Stimulated activated effector memory CD8-positive, alpha-beta T cell treated with anti-CD3 and anti-CD28 coated beads, Interleukin-12 subunit alpha, Interleukin-12 subunit beta, amount 100 ng/mL, for 72 hours (primary cell): ENCODE data around the gene ARHGAP18.

ENCODE experiments used
- ATAC-seq: fragments of 150-1000 bp; cut with Tn5 transposase; 2 replicates; pipeline ENCODE4 v1.10.0; 2021
- DNase-seq, 2 donors: peaks; one replicate each; pipeline ENCODE4 v3.0.0; 2021 to 2022; ENCODE audit warnings: low spot score in 2 of 2
- H3K27ac Mint-ChIP-seq: one replicate; pipeline ENCODE4 v1.8.0; 2022; ENCODE audit warnings: mild to moderate bottlenecking, mixed read lengths
- H3K36me3 Mint-ChIP-seq: one replicate; pipeline ENCODE4 v1.8.0; 2022; ENCODE audit warnings: mild to moderate bottlenecking, mixed read lengths
- H3K4me1 Mint-ChIP-seq: one replicate; pipeline ENCODE4 v1.8.0; 2022; ENCODE audit warnings: mixed read lengths
- H3K4me3 Mint-ChIP-seq: one replicate; pipeline ENCODE4 v1.8.0; 2022; ENCODE audit warnings: mild to moderate bottlenecking, mixed read lengths
- H3K9me3 Mint-ChIP-seq: one replicate; pipeline ENCODE4 v1.8.0; 2022; ENCODE audit warnings: mixed read lengths

The ARHGAP18 gene, protein sequence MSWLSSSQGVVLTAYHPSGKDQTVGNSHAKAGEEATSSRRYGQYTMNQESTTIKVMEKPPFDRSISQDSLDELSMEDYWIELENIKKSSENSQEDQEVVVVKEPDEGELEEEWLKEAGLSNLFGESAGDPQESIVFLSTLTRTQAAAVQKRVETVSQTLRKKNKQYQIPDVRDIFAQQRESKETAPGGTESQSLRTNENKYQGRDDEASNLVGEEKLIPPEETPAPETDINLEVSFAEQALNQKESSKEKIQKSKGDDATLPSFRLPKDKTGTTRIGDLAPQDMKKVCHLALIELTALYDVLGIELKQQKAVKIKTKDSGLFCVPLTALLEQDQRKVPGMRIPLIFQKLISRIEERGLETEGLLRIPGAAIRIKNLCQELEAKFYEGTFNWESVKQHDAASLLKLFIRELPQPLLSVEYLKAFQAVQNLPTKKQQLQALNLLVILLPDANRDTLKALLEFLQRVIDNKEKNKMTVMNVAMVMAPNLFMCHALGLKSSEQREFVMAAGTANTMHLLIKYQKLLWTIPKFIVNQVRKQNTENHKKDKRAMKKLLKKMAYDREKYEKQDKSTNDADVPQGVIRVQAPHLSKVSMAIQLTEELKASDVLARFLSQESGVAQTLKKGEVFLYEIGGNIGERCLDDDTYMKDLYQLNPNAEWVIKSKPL

DNA sequence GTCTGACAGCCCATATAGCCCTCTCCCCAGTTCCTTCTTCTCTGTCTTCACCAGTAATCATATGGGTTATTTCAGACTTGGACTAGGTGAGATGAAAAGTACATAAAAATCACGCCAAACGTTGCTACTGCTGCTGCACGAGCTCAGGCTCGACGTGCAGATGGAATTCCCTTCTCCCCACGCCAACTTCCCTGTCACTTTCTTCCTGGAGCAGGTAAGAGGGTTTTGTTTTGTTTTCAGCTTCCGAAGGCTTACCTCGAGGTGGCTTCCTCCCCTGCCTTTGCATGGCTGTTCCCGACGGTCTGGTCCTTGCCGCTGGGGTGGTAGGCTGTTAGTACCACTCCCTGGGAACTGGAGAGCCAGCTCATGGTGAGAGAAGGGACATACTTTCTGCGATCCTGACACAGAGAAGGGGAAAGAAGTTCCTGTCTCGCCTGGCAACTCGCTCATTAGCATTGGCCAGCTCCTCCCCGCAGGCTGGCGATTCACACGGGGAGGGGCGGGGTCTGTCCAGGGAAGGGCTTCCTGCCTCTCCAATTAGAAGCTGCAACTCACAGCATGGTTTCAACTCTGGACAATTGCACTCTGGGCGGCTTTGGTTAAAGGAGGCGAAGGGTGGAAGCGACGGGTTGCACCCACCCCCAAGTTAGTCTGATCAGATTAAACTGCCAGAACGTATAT lies at the start of gene ARHGAP18:
ARHGAP18 (minus strand) TSS at position 409 of the 681 bp plus-strand sequence; CDS start at position 368, 41 bp downstream.
- Mint-ChIP-seq H3K4me1 (peaks cover 50% of the 10 kb centered on the region), H3K4me3 (peak within 1 kb of the TSS; percentile 94), H3K9me3 (no peaks in the 10 kb centered on the region), H3K36me3 (peaks cover 14% of the 10 kb centered on the region), H3K27ac (peak within 1 kb of the TSS; percentile 95)
- DNase-seq (peak; percentile 57 to 86), ATAC-seq (peak; percentile 93)

DNA sequence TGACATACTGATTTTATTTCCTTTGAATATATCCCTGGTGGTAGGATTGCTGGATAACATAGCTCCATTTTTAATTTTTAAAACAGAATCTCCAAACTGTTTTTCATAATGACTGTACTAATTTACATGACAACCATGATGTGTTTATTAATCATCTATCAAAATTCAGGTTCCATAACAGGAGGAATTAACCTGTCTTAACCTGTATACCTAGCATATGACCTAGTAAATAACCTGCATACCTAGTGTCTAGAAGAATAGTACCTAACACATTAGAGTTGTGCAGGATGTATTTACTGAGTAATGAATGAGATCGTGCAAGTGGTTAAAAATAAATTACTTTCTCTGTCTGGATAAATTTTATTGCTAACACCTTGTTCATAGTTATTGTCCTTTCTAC lies 45.8 kb upstream of the ARHGAP18 start:
- H3K9me3 Mint-ChIP-seq: no peaks in the 10 kb centered on the region
- no peak overlapping the region for H3K27ac Mint-ChIP-seq
- ATAC-seq (no peak), DNase-seq (no peak)
- no peak overlapping the region for H3K4me3 Mint-ChIP-seq
- peaks cover 10% of the 10 kb centered on the region for H3K4me1 Mint-ChIP-seq
- no peaks in the 10 kb centered on the region for H3K36me3 Mint-ChIP-seq

DNA sequence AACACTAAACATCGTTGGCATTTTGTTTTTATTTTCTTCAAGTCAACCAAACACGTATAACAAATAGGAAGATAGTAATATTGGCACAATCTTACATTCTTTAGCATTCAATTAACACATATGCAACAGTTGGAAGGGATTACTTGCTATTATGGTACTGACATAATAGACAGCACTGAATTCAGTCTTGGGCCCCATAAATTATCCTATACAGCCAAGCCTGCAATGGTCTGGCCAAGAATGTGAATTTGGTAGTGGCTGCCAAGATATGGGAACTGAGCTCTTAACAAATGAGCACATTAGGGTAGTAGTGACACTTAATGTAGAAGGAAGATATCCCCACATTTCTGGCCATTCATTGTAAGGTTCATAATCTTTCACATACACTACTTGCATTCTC lies 44.8 kb upstream of the ARHGAP18 start:
- H3K9me3 Mint-ChIP-seq: no peaks in the 10 kb centered on the region
- no peak overlapping the region for H3K27ac Mint-ChIP-seq
- DNase-seq: no peak
- H3K36me3 Mint-ChIP-seq: no peaks in the 10 kb centered on the region
- ATAC-seq: no peak
- H3K4me3 Mint-ChIP-seq: no peak overlapping the region
- peaks cover 16% of the 10 kb centered on the region for H3K4me1 Mint-ChIP-seq

DNA sequence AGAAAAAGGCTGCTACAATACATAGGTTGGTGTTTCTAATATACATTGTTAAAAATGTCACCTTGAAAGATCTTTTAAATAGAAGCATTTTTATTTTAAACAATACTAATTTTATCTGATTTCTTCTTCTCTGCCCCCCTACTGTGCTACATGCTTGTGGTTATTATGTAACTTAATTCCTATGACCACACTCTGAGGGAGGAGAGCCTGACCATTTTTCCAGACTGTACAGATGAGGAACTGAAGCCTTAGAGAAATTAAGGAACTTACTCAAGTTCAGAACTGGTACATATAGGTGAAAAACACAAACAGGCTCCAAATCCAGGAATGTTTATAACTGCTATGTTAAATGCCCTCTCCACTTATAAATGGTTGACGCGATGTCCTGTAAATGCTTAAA lies 43.4 kb upstream of the ARHGAP18 start:
- no peak for DNase-seq
- H3K36me3 Mint-ChIP-seq: no peaks in the 10 kb centered on the region
- no peak overlapping the region for H3K4me3 Mint-ChIP-seq
- H3K4me1 Mint-ChIP-seq: peaks cover 30% of the 10 kb centered on the region
- H3K27ac Mint-ChIP-seq: no peak overlapping the region
- H3K9me3 Mint-ChIP-seq: no peaks in the 10 kb centered on the region
- no peak for ATAC-seq

DNA sequence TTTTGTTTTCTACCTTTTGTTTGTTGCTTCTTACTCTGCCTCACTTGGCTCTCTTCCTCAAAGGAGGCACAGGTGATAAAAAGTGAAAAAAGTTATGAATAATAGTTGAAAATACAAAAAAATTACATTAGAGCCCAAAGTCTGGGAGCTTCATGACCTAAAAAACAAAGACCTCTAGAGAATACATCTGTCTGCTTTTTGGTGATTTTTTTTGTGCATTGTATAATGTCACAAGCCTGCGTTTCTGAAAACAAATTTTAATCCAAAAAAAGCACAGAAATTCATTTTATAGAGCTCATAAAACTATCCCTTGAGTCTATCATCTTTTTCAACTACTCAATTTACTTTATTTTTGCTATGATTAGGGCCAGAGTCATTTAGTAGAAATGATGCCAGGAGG lies 41.4 kb upstream of the ARHGAP18 start:
- H3K9me3 Mint-ChIP-seq: no peaks in the 10 kb centered on the region
- ATAC-seq (no peak), DNase-seq (no peak)
- H3K27ac Mint-ChIP-seq: no peak overlapping the region
- peaks cover 33% of the 10 kb centered on the region for H3K4me1 Mint-ChIP-seq
- H3K36me3 Mint-ChIP-seq: no peaks in the 10 kb centered on the region
- no peak overlapping the region for H3K4me3 Mint-ChIP-seq

DNA sequence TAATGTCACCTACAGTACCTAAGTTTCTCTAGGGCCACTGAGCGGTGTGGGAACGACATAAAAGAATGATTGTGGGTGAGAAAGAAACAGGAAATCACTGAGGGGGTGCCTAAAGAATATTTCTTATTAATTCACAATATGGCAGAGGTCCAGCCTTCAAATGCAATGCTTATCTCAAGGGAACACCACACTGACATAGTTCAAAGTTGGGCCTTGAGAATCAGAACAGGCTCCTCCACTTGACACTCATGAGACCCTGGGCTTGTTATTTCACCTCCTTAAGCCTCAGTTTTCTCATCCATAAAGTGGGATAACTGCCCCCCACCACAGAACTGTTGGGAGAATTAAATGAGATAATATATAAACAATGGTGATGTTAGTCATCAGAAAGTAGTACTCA lies 40.4 kb upstream of the ARHGAP18 start:
- no peaks in the 10 kb centered on the region for H3K9me3 Mint-ChIP-seq

DNA sequence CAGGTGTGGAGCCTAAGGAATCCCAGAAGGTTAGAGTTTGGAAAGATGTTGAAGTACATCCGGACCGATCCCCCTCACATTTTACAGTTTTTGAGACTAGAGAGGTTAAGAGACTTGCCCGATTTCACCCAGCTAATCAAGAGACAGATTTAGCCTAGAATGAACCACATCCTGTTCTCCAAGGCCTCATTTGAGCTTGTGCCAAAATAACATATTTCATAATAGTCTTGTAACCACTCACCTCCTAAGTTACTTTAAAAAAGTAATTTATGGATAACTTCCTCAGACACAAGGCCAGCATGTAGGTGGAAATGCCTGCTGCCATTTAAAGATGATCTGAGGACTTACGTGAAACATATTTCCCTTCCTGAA lies 39.8 kb upstream of the ARHGAP18 start:
- H3K4me1 Mint-ChIP-seq: peaks cover 35% of the 10 kb centered on the region
- no peaks in the 10 kb centered on the region for H3K9me3 Mint-ChIP-seq
- peak overlapping the region; percentile 40 for H3K4me3 Mint-ChIP-seq
- DNase-seq (no peak), ATAC-seq (peak; percentile 27)
- peak overlapping the region; percentile 72 for H3K27ac Mint-ChIP-seq
- H3K36me3 Mint-ChIP-seq: no peaks in the 10 kb centered on the region

More for the DNA sequence above, 40.4 kb upstream of the ARHGAP18 start:
- ATAC-seq (no peak), DNase-seq (no peak)
- H3K27ac Mint-ChIP-seq: peak overlapping the region; percentile 72
- H3K4me3 Mint-ChIP-seq: peak overlapping the region; percentile 40
- no peaks in the 10 kb centered on the region for H3K36me3 Mint-ChIP-seq
- H3K4me1 Mint-ChIP-seq: peaks cover 33% of the 10 kb centered on the region

DNA sequence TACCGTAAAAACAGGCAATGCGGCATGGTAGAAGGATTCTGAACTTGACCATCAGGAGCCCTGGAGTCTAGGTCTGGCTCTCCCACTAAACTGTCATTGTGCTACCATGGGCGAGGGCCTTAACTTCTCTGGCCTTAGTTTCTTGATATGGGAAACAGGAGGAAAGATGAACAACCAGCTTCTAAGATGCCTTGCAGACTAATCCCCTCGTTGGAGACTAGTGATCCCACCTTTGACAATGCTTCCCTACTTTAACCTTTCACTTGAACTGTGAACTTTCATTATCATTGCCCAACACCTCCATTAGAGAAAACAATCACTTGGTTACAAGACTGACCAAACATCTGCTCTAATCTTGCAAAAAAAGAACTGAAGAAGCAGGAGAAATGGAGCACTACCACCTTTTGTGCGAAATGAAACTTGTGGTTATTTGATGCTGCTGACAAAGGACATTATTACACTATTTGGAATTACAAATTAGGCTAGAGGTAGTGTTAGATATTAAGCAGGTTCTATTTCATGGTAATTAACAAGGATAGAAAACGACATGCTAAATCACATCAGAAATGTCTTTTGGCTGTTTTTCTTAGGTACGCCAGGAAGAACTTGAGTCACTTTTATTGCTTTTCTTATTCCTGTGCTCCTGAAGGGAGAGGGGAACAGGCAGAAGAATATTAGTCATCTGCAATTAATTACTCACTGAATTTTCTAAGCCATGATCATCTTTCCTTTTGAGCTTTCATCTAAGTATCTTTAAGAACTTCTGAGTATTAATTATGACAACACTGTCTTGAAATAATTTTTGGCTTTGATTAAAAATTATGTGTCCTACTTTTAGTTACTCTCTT lies 39.1 kb upstream of the ARHGAP18 start:
- H3K27ac Mint-ChIP-seq: peak overlapping the region; percentile 72
- ATAC-seq (no peak), DNase-seq (no peak)
- H3K4me3 Mint-ChIP-seq: peak overlapping the region; percentile 40
- no peaks in the 10 kb centered on the region for H3K9me3 Mint-ChIP-seq
- H3K36me3 Mint-ChIP-seq: no peaks in the 10 kb centered on the region
- H3K4me1 Mint-ChIP-seq: peaks cover 39% of the 10 kb centered on the region

DNA sequence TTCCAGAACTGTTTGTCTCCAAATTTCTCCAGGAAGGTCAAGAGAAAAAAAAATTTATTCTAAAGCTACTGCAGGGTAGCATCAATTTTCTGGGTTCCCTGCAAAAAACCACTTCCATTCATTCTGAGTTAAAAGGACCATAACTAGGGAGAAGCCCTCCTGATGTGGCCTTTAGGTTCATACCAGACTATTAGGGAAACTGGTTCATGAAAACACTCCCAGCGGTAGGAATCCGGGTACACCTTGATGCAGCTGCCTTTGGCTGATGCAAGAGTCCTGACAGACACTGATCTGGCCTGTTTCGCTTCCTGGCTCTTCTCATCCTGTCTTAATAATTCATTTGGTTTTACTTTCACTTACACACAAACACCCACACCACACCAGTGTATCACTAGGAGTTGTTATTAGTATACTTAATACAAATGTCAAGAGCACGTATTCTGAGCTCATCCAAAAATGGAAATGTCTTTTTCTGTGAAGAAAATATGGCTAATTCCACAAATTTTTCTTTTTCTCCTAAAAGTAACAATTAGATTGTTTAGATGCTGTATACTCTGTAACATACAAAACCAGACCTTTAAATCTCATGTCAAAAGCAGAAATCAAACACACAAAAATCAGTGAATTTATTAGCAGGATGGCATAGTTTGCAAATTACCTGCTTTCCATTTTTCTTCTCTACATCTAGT lies 38.4 kb upstream of the ARHGAP18 start:
- Mint-ChIP-seq H3K4me1 (peaks cover 39% of the 10 kb centered on the region), H3K36me3 (no peaks in the 10 kb centered on the region), H3K27ac (peak overlapping the region; percentile 72), H3K4me3 (peak overlapping the region; percentile 40), H3K9me3 (no peaks in the 10 kb centered on the region)
- DNase-seq (peak; percentile 24 to 79), ATAC-seq (peak; percentile 97)

DNA sequence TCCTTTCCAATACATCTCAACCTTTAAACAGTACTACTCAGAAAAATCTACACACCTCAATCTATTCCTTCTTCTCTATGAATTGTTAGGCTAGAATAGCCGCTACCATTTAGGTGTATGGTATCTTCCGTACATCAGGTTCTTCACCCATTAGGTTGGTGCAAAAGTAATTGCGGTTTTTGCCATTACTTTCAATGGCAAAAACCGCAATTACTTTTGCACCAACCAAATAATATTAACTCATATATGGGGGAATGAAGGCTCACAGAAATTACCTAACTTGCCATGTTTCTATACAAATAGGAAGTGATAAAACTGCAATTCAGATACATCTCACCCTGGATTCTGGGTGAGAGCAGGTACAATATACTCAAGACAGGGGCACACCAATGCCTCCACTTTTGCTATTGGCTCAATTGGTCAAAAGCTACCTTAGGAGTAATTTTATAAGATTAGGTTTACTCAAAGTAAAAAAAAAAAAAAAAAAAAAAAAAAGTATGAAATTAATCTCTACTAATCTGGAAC lies 37.7 kb upstream of the ARHGAP18 start:
- no peaks in the 10 kb centered on the region for H3K9me3 Mint-ChIP-seq
- H3K27ac Mint-ChIP-seq: peak overlapping the region; percentile 72
- ATAC-seq (no peak), DNase-seq (no peak)
- no peaks in the 10 kb centered on the region for H3K36me3 Mint-ChIP-seq
- peak overlapping the region; percentile 40 for H3K4me3 Mint-ChIP-seq
- peaks cover 39% of the 10 kb centered on the region for H3K4me1 Mint-ChIP-seq

DNA sequence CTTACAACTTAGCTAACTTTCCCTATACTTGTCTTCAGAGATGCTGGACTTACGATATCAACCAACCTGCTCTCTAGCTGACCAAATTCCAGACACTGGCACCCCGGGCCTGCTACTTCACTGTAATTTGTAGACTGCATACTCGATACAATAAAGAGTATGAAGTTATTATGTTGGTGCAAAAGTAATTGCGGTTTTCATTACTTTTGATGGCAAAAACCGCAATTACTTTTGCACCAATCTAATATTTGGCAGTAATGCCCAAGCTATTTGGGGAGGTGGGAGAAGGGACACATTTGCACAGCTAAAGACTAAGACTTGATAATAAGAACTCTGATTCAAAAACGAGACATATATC lies 34.9 kb upstream of the ARHGAP18 start:
- DNase-seq (no peak), ATAC-seq (no peak)
- Mint-ChIP-seq H3K4me3 (no peak overlapping the region), H3K9me3 (no peaks in the 10 kb centered on the region), H3K27ac (no peak overlapping the region), H3K36me3 (no peaks in the 10 kb centered on the region), H3K4me1 (peaks cover 23% of the 10 kb centered on the region)

DNA sequence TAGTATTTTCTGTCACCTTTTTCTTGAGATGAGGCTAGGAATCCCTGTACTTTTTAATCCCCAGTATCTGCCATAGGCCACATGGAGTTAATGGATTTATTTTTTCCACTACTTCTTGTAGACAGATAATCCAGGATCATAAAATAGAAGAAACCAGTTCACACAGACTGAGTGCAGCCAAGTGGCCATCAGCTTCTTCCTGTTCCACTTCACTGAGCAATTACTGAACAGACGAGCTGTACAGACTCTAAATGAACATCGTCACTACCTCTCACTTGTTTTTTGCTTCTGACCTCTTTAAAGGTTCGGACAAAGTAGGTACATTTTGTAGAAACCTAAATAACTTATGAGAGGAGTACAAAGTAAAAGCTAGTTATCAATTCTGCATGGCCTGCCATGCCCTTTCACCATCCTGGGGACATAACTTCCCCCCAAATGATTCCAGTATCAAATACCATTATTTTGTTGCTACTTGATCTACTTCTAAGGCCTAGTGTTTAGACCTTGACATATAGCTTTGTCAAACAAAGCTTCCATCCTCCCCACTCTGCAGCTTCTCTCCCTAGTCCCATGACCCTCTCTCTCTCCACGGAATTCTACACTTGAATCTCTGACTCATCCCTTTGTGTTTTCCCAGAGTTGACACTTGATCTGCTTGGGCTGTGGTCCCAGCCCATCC lies 34.4 kb upstream of the ARHGAP18 start:
- H3K27ac Mint-ChIP-seq: no peak overlapping the region
- H3K4me1 Mint-ChIP-seq: peaks cover 18% of the 10 kb centered on the region
- no peak overlapping the region for H3K4me3 Mint-ChIP-seq
- no peak for DNase-seq
- H3K9me3 Mint-ChIP-seq: no peaks in the 10 kb centered on the region
- no peaks in the 10 kb centered on the region for H3K36me3 Mint-ChIP-seq
- ATAC-seq: no peak

DNA sequence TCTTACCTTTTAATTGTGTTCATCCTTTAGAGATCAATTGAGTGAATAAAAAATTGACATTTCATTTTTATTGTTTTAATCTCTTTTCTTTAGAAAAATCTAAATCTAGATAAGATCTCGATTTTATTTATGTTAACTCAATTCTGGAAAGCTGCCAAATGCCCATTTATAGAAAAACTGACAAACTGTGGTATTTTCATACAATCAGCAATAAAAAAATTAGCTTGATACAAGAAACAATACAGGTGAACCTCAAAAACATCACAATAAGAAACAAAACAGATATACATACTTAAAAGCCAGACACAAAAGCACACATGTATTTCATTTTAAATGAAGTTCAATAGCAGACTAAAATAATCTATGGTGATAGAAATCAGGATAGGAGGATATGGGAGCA lies 30.0 kb upstream of the ARHGAP18 start:
- DNase-seq (no peak), ATAC-seq (no peak)
- Mint-ChIP-seq H3K4me1 (peaks cover 13% of the 10 kb centered on the region), H3K4me3 (no peak overlapping the region), H3K27ac (no peak overlapping the region), H3K36me3 (no peaks in the 10 kb centered on the region), H3K9me3 (no peaks in the 10 kb centered on the region)

DNA sequence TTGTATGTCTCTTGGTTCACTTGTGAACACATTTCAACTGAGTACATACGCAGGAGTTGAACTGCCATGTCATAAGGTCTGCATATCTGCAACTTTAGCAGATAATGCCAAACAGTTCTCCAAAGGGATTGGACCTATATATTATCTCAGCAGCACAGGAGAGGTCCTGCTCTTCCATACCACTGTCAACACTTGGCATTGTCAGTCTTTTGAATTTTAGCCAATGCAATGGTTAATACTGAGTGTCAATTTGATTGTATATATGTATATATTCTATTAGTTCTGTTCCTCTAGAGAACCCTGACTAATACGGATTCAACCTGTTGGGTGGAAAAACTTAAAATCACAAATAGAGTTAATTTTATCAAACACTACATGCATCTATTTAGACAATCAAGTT lies 26.1 kb upstream of the ARHGAP18 start:
- no peak overlapping the region for H3K27ac Mint-ChIP-seq

More for the DNA sequence above, 26.1 kb upstream of the ARHGAP18 start:
- no peak overlapping the region for H3K4me3 Mint-ChIP-seq
- H3K4me1 Mint-ChIP-seq: peaks cover 8% of the 10 kb centered on the region
- no peak for DNase-seq
- H3K9me3 Mint-ChIP-seq: no peaks in the 10 kb centered on the region
- no peaks in the 10 kb centered on the region for H3K36me3 Mint-ChIP-seq
- ATAC-seq: no peak
